ENCODE measurements around the gene TMEM127.
A peak's percentile ranks its signal among the peaks of the same experiment; 100 is the strongest.
"Not testable (repeated sequence)": the region's sequence is repeated elsewhere in the genome, so short reads cannot be mapped to it uniquely, and the experiment has no call there.

TMEM127 gene, protein sequence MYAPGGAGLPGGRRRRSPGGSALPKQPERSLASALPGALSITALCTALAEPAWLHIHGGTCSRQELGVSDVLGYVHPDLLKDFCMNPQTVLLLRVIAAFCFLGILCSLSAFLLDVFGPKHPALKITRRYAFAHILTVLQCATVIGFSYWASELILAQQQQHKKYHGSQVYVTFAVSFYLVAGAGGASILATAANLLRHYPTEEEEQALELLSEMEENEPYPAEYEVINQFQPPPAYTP

DNA sequence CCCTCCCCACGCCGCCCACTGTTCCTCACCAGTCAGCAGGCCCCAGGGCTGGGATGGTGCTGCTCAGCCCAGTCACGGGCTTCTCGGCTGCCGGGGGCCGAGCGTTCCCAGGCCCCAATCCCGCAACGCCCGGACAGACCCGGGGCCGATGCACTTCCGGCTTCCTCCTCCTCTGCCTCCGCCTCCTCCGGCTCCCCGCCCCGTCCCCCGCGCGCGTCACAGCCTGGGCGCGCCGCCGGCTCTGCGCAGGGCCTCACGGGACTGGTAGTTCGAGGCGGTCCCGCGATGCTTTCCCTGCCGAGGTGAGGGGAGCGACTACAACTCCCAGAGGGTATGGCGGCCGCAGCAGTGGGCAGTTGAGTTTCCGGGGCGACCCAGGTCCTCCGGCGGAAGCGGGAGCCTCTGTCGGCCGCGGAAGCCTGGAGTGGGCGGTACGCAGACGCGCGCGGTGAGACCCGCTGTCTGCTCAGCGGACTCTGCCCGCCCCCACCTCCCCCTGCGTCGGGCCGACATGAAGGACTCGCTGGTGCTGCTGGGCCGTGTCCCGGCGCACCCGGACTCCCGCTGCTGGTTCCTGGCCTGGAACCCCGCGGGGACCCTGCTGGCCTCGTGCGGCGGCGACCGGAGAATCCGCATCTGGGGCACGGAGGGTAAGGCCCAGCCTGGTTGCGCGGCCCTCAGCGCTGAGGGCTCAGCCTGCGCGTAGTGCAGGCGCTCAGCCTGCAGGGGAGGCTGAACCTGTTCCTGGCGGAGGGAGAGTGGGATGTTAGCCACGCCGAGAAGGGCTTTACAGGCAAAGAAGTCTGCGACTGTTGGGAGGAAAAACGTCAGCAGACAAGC, at the start of gene TMEM127, which contains the start of gene CIAO1:
TSS of gene TMEM127 (minus strand) at position 158 of the 840 bp plus-strand sequence. CDS start 616 bp downstream, outside the sequence.
TSS of gene CIAO1 (plus strand) at position 386 of the 840 bp plus-strand sequence. CDS start at position 512, 126 bp downstream.
- Mint-ChIP-seq H3K9me3 (no peaks in the 10 kb centered on the region), H3K36me3 (ENCODE audit: insufficient read depth) (peaks cover 42% of the 10 kb centered on the region), H3K27me3 (no peaks in the 10 kb centered on the region), H3K27ac (ENCODE audit: low read depth) (peak within 1 kb of the TSS; percentile 87), H3K4me1 (peaks cover 49% of the 10 kb centered on the region), H3K4me3 (peak within 1 kb of the TSS; percentile 96)
- DNase-seq (ENCODE audit: low spot score in 2 of 2) = peak; percentile 94 to 97
- peak; percentile 93 for ATAC-seq (replicated peaks; ENCODE audit: extremely low read depth, poor library complexity, severe bottlenecking)

DNA sequence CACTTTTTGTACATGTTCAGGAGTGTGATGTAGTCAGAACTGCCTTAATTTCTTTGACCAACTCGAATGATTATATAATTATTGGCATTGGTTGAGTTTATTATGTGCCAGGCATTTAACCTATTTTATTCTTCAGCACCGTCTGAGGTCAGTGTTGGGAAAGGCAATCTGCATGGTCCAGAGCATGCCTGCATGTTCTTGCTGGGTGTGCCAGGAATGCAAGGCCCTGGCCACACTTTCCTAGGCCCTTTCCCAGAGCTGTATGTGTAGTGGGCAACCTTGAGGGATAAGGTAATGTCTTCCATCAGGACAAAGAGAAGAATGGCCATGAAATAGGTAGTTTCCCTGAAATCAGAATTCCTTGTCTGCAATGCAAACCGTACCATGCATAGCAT, 49.2 kb upstream of the TMEM127 start:
- Mint-ChIP-seq H3K4me1 (peaks cover 50% of the 10 kb centered on the region), H3K27ac (ENCODE audit: low read depth) (peak overlapping the region; percentile 62), H3K4me3 (peak overlapping the region; percentile 59), H3K36me3 (ENCODE audit: insufficient read depth) (peaks cover 2% of the 10 kb centered on the region), H3K9me3 (no peaks in the 10 kb centered on the region), H3K27me3 (no peaks in the 10 kb centered on the region)
- DNase-seq (ENCODE audit: low spot score in 2 of 2) (no peak), ATAC-seq (replicated peaks; ENCODE audit: extremely low read depth, poor library complexity, severe bottlenecking) (no peak)

DNA sequence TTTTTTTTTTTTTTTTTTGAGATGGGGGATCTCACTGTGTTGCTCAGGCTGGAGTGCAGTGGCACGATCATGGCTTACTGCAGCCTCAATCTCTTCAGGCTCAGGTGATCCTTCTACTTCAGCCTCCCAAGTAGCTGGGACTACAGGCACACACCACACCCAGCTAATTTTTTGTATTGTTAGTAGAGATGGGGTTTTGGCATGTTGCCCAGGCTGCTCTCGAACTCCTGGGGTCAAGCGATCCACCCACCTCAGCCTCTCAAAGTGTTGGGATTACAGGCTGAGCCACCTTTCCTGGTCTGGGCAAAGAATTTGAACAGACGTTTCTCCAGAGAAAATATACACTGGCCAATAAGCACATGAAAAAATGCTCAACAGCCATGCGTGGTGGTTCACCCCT, 42.5 kb upstream of the TMEM127 start:
- Mint-ChIP-seq H3K4me3 (no peak overlapping the region), H3K27ac (ENCODE audit: low read depth) (no peak overlapping the region), H3K27me3 (no peaks in the 10 kb centered on the region), H3K4me1 (peaks cover 50% of the 10 kb centered on the region), H3K36me3 (ENCODE audit: insufficient read depth) (peaks cover 33% of the 10 kb centered on the region), H3K9me3 (no peaks in the 10 kb centered on the region)
- no peak for ATAC-seq (replicated peaks; ENCODE audit: extremely low read depth, poor library complexity, severe bottlenecking)
- DNase-seq (ENCODE audit: low spot score in 2 of 2) = no peak

DNA sequence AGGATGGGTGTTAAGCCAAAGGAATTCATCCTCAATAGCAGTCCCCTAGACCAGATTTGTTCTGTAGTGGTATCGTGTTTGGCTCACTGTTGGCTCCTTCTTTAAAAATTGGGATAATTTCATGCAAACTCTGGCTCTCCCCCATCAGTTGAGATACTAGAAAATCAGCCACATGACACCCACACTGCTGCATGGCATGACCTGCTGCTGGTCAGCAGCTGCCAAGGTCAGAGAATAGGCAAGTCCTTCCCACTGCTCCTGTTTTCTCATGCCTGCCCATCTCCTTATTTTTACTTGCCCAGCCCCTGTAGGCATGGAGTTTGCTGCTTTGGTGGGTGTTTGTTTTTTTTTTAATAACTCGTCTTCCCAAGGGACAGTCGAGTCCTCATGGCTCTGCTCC, 40.6 kb upstream of the TMEM127 start:
- peaks cover 56% of the 10 kb centered on the region for H3K4me1 Mint-ChIP-seq

DNA sequence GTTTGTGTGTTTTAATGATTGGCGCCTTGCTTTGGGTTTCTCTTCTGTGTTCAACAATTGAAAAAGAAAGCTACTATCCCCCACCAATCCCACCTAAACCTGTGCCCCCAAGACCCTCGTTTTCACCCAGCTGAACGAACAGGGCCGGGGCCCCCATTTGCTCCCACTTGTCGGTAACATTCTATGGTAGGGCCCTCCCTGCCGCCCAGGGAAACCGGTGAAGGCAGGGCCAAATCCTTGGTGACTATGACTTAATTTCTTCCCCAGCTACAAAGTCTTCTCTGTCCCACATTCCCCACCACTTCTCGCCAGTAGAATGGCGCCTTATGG, 40.1 kb upstream of the TMEM127 start:
- H3K4me3 Mint-ChIP-seq = peak overlapping the region; percentile 100
- peak overlapping the region; percentile 100 for H3K27ac Mint-ChIP-seq (ENCODE audit: low read depth)
- ATAC-seq (replicated peaks; ENCODE audit: extremely low read depth, poor library complexity, severe bottlenecking) = no peak
- peaks cover 61% of the 10 kb centered on the region for H3K4me1 Mint-ChIP-seq
- no peaks in the 10 kb centered on the region for H3K9me3 Mint-ChIP-seq
- H3K27me3 Mint-ChIP-seq = no peaks in the 10 kb centered on the region
- H3K36me3 Mint-ChIP-seq (ENCODE audit: insufficient read depth) = peaks cover 54% of the 10 kb centered on the region
- no peak for DNase-seq (ENCODE audit: low spot score in 2 of 2)

More for the DNA sequence above, 40.6 kb upstream of the TMEM127 start:
- Mint-ChIP-seq H3K4me3 (peak overlapping the region; percentile 100), H3K27ac (ENCODE audit: low read depth) (peak overlapping the region; percentile 100), H3K9me3 (no peaks in the 10 kb centered on the region), H3K27me3 (no peaks in the 10 kb centered on the region), H3K36me3 (ENCODE audit: insufficient read depth) (peaks cover 49% of the 10 kb centered on the region)
- DNase-seq (ENCODE audit: low spot score in 2 of 2) (no peak), ATAC-seq (replicated peaks; ENCODE audit: extremely low read depth, poor library complexity, severe bottlenecking) (no peak)

DNA sequence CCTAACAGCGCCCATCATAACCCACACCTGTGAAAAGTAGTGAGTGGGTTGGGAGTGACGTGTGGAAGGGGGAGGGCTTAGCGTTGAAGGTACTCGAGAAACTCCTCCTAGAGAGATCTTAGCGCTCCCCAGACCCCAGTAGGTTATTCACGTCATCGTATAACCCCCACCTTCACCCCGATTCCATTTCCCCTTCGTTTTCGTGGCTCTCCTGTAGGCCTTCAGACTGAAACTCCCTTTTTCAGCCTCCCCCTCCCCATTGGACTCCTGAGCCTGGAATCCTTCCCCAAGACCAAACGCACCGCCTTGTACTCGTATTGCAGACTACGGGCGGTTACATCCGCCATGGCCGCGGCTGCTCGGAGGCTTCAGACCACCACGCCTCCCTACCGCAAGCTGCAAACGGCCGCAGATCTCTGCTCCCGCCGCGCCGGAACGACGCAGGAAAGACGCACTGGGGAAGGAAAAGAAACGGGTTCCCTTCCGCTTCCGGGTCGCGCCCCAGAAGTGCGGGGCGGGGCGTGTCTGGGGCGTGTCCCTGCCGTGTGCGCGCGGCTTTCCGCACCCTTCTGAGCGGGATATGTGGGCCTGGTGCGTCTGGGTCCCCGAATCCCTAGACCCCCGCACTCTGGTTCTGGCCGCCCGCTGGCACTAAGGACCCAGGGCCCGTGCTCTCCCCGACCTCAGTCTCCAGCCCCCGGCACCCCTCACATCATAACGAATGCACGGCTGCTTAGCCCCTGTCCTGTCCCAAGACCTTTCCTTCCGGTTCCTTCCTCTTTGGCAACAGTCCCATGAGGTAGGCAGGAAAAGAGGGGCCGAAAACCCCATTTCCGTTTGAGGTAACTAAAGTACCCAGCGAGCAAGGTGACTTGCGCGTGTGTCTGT, 39.5 kb upstream of the TMEM127 start, which contains the start of gene SNRNP200:
TSS of gene SNRNP200 (minus strand) at position 456 of the 888 bp plus-strand sequence. CDS start at position 347, 109 bp downstream.
- DNase-seq (ENCODE audit: low spot score in 2 of 2) (peak; percentile 78 to 87), ATAC-seq (replicated peaks; ENCODE audit: extremely low read depth, poor library complexity, severe bottlenecking) (peak; percentile 89)
- Mint-ChIP-seq H3K4me3 (peak within 1 kb of the TSS; percentile 100), H3K4me1 (peaks cover 63% of the 10 kb centered on the region), H3K27ac (ENCODE audit: low read depth) (peak within 1 kb of the TSS; percentile 100), H3K9me3 (no peaks in the 10 kb centered on the region), H3K36me3 (ENCODE audit: insufficient read depth) (peaks cover 58% of the 10 kb centered on the region), H3K27me3 (no peaks in the 10 kb centered on the region)

DNA sequence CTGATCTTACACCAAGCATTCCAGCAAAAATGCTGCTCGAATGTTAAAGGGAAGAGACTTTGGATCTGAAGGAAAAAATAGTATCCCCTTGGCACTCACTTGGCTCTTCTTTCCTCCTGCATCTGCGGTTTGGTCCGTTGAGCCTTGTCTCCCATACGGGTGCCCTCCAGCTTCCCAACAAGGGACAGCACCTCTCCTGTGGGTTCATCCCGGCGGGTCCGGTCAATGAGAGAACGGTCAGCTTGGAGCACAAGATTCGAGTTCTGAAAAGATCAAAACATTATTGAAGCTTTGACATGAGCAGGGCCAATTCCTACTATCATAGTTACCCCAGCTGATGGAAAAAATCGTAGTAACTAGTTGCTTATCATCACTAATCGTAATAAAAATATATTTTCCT, 38.8 kb upstream of the TMEM127 start:
- peak overlapping the region; percentile 100 for H3K4me3 Mint-ChIP-seq
- DNase-seq (ENCODE audit: low spot score in 2 of 2) (no peak), ATAC-seq (replicated peaks; ENCODE audit: extremely low read depth, poor library complexity, severe bottlenecking) (no peak)
- H3K9me3 Mint-ChIP-seq = no peaks in the 10 kb centered on the region
- peaks cover 59% of the 10 kb centered on the region for H3K4me1 Mint-ChIP-seq
- no peaks in the 10 kb centered on the region for H3K27me3 Mint-ChIP-seq
- H3K27ac Mint-ChIP-seq (ENCODE audit: low read depth) = peak overlapping the region; percentile 100
- peaks cover 64% of the 10 kb centered on the region for H3K36me3 Mint-ChIP-seq (ENCODE audit: insufficient read depth)

DNA sequence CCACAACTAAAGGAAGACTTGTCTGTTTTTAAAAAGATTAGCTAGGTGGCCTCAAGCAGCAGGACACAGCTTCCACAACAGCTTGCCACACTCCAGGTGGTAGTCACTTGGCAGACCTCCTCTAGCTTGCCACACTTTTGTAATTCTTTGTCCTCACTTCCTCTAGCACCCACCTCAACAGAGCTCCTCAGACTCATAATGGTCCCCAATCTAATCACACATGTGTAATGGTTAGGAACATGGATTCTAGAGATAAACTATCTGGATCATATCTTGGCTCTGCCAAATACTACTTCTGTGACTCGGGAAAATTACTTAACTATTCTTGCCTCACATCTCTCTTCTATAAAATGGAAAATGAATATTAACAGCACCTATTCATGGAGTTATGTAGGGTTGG, 36.1 kb upstream of the TMEM127 start:
- Mint-ChIP-seq H3K36me3 (ENCODE audit: insufficient read depth) (peaks cover 84% of the 10 kb centered on the region), H3K9me3 (no peaks in the 10 kb centered on the region), H3K27ac (ENCODE audit: low read depth) (peak overlapping the region; percentile 20), H3K4me1 (peaks cover 63% of the 10 kb centered on the region), H3K4me3 (no peak overlapping the region), H3K27me3 (no peaks in the 10 kb centered on the region)
- DNase-seq (ENCODE audit: low spot score in 2 of 2) (no peak), ATAC-seq (replicated peaks; ENCODE audit: extremely low read depth, poor library complexity, severe bottlenecking) (no peak)

DNA sequence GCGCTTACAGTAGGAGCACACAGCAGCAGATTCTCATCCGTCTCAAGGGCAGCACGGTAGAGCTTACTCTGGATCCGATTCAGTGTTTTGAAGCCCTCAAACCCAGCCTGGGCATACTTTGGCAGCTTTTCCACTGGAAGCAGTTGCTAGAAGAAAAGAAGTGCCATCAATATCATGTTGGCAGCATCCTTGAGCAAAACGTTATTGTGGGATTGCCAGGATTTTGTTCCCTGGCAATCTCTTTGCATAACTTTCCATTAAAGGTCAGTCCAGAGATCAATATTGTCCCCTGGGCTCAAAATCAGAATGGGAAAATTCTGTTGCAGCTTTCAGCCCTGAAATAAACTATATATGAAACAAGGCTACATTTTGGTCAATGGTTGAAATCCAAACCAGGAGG, 31.1 kb upstream of the TMEM127 start:
- Mint-ChIP-seq H3K36me3 (ENCODE audit: insufficient read depth) (peaks cover 87% of the 10 kb centered on the region), H3K27me3 (no peaks in the 10 kb centered on the region), H3K4me1 (peaks cover 22% of the 10 kb centered on the region), H3K27ac (ENCODE audit: low read depth) (no peak overlapping the region), H3K4me3 (no peak overlapping the region), H3K9me3 (no peaks in the 10 kb centered on the region)
- no peak for ATAC-seq (replicated peaks; ENCODE audit: extremely low read depth, poor library complexity, severe bottlenecking)
- no peak for DNase-seq (ENCODE audit: low spot score in 2 of 2)

DNA sequence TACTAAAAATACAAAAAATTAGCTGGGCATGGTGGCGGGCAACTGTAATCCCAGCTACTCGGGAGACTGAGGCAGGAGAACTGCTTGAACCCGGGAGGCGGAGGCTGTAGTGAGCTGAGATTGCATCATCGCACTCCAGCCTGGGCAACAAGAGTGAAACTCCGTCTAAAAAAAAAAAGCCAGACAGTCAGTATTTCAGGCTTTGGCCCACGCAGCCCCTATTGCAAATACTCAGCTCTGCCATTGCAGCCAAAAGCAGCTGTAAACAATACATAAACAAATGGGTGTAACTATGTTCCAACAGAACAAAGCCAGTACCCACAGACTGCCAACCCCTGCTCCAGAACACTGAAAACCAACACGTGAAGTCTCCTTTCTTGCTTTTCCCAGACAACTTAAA, 28.5 kb upstream of the TMEM127 start:
- not testable (repeated sequence) for H3K9me3 Mint-ChIP-seq; H3K27me3 Mint-ChIP-seq; H3K27ac Mint-ChIP-seq (ENCODE audit: low read depth); ATAC-seq (replicated peaks; ENCODE audit: extremely low read depth, poor library complexity, severe bottlenecking); H3K4me3 Mint-ChIP-seq; DNase-seq (ENCODE audit: low spot score in 2 of 2); H3K4me1 Mint-ChIP-seq
- H3K36me3 Mint-ChIP-seq (ENCODE audit: insufficient read depth) = peaks cover 81% of the 10 kb centered on the region

DNA sequence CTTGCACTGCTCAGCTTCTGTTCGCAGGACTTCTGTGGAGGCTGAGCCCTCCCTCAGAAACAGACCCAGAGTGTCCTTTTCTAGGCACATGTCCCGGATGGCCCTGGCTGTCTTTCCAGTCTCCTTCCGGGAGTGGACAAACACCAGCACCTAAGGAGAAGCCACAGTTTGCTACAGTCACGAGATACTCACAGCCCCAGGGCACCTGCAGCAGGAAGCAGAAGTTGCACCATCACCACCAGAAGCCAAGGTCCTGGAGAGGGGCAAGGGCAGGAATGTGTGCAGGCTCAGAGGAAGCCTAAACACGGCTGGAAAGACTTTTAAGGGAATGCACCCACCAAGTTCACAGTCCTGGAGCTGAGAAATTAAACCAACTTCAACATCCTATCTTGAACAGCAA, 26.0 kb upstream of the TMEM127 start:
- H3K27me3 Mint-ChIP-seq = no peaks in the 10 kb centered on the region

DNA sequence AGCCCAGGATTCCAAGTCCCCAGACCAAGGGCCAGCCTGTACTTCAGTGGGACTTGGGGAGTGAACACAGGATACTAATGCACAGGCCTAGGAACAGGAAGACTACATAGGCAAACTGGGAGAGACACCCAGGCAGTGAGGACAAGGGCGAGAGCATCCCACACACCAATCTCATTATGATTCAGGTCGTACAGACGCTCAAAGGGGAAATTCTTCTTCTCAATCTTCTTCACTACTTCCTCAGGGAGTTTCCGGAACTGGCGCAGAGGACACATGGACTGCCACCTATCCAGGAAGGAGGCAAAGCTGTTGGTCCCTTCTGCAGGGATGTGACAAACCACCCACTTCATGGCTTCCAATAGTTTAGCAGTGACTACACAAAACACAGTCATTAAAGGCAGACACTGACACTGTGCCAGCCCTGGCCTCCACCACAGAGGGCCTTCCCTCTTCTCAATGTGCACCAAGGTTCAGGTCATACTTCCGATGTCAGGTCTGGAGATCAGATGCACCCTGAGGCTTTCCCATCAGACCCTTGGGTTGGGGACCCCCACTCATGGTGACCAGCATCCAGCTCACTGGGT, 21.6 kb upstream of the TMEM127 start:
- no peak for ATAC-seq (replicated peaks; ENCODE audit: extremely low read depth, poor library complexity, severe bottlenecking)
- Mint-ChIP-seq H3K9me3 (no peaks in the 10 kb centered on the region), H3K27ac (ENCODE audit: low read depth) (peak overlapping the region; percentile 14), H3K4me3 (no peak overlapping the region), H3K27me3 (no peaks in the 10 kb centered on the region), H3K36me3 (ENCODE audit: insufficient read depth) (peaks cover 72% of the 10 kb centered on the region), H3K4me1 (peaks cover 5% of the 10 kb centered on the region)
- no peak for DNase-seq (ENCODE audit: low spot score in 2 of 2)

More for the DNA sequence above, 26.0 kb upstream of the TMEM127 start:
- Mint-ChIP-seq H3K4me1 (peaks cover 5% of the 10 kb centered on the region), H3K27ac (ENCODE audit: low read depth) (no peak overlapping the region), H3K36me3 (ENCODE audit: insufficient read depth) (peaks cover 84% of the 10 kb centered on the region), H3K9me3 (no peaks in the 10 kb centered on the region), H3K4me3 (no peak overlapping the region)
- DNase-seq (ENCODE audit: low spot score in 2 of 2) = no peak
- ATAC-seq (replicated peaks; ENCODE audit: extremely low read depth, poor library complexity, severe bottlenecking) = no peak

All from central memory CD8-positive, alpha-beta T cell (primary cell).